GM19035 (cell line): ENCODE data around the gene SH2D4B.

Source experiments
- ATAC-seq: cut with Tn5 transposase; IDR thresholded peaks from one replicate; pipeline ENCODE4 v1.9.1; 2021; ENCODE audit not compliant: unreplicated experiment

Gene SH2D4B

GRCh38 chr10:80537736-80538480, at the start of gene SH2D4B:
Gene SH2D4B, plus strand, starts transcription at chr10:80537902. Its CDS starts 430 bp downstream, at chr10:80538332.
- no peak for ATAC-seq

DNA sequence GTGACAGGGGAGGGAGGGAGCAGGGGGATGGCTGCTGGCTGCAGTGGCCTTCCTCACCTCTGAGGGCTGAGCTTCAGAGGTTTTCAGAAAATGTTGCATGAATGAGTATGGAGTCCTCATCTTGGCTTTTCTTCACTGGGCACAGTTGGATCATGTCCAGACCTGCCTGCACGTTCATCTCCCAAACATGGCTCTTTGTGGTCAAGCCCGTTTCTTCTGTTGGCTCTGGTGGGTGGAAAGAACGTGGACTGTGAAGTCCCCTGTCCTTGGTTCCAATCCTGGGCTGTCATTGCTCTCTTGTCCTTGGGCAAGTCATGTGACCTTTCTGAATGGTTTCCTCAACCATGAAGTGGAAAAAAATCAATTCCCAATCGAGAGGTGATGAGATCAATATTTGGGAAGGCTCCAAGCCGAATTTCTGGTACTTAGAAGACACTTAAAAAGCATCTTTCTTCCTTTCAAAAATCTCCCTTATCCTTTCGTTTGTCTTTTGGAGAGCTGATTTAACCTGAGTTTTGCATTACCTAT, 49.1 kb upstream of the SH2D4B start:
- no peak for ATAC-seq

GRCh38 chr10:80489371-80490112, 48.2 kb upstream of the SH2D4B start:
- ATAC-seq, result no peak

GRCh38 chr10:80491251-80492102, 46.2 kb upstream of the SH2D4B start:
- no peak for ATAC-seq

DNA sequence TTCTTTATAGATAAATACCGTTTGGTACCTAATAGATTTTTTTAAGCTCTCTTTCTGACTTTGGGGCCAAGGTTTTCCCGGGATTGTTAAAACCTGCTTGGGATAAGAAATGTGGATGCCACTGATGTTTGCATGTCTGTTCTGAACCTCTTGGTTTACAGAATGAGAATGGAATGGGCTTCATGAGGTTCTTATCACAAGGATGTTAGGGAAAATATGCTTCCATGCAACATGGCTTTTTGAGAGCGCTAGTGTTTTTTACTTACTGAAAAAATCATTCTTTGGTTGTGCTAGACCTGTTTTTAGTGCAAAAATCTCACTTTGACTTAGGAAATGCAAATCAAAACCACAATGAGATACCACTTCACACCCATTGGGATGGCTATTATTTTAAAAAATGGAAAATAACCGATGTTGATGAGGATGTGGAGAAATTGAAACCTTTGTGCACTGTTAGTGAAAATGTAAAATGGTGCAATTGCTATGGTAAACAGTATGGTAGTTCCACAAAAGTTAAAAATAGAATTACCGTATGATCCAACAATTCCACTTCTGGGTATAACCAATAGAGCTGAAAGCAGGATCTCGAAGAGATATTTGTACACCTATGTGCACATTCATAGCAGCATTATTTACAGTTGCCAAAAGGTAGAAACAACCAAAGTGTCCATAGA, 44.7 kb upstream of the SH2D4B start:
- peak; percentile 45 for ATAC-seq

DNA sequence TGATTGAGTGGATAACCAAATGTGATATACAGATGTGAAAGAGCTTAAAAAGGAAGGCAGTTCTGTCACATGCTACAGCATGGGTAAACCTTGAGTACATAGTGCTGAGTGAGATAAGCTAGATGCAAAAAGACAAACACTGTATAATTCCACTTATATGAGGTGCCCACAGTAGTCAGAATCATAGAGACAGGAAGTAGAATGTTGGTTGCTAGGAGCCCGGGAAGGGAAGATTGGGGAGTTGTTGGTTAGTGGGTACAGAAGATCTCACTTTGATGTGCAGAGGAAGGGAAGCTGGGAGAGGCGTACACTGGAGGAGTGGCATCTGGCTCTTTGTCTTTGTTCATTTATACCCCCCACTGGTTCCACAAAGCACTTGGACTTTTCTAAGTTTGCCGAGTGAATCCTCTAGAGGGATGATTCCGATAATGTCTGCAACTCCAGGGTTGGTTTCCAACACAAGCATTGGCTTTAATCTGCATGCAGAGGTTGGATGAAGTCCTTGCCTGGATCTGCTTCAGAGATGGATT, 44.1 kb upstream of the SH2D4B start:
- peak; percentile 63 for ATAC-seq

GRCh38 chr10:80496555-80497172, 41.0 kb upstream of the SH2D4B start:
- no peak for ATAC-seq

GRCh38 chr10:80497187-80498077, 40.3 kb upstream of the SH2D4B start:
- ATAC-seq, result no peak

DNA sequence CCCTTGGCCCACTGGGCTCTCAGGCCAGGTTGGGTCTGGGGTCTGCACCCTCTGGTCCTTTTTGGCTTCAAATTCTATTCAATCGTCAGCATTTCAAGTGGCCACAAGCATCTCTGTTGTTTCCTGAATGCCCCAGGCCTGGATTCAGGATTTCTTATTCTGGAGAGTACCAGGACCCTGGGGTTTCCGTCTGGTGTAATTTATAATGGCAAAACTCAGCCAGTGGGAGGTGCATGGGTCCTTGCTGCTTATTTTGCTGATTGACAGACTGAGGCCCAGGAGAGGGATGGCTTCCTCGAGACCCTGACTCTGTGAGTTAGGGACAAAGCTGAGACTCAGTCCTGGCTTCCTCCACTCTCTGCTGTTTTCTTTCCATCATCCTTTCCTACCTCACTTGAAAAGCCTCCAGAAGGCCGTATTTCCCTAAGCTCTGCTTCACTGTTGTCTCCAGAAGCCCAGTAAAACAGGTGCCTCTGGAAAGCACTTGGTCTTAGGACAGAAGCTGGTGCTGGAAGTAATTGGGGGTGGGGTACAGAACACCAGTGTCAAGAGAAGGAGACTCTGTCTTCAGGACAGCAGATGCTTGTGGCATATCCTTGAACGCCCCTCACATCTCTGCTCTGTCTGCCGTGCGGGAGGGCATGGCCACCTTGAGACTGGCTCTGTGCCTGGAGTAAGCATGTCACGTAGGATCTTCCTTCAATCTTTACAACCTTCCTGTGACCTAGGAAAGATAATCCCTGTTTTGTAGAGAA, 39.4 kb upstream of the SH2D4B start:
- ATAC-seq, result no peak

- ATAC-seq, result no peak
Measured at GRCh38 chr10:80498833-80499741, 38.6 kb upstream of the SH2D4B start.

GRCh38 chr10:80500572-80501380, 36.9 kb upstream of the SH2D4B start:
- ATAC-seq, result peak; percentile 67

- ATAC-seq, result no peak
Measured at GRCh38 chr10:80501381-80501912, 36.3 kb upstream of the SH2D4B start.

GRCh38 chr10:80501913-80502521, 35.7 kb upstream of the SH2D4B start:
- ATAC-seq, result no peak

- no peak for ATAC-seq
Measured at GRCh38 chr10:80502621-80503583, 34.8 kb upstream of the SH2D4B start.
